K562 (cell line): Measurements from ENCODE around the gene HOXB3. TPM values are rescaled to one million over a fixed set of nuclear protein-coding genes. Genes with fewer than 3 reads are reported as not detected.

Experiments
- NFIX ChIP-seq: fragments of 250-450 bp; sonication (Bioruptor Pico); IDR thresholded peaks from 2 replicates; pipeline ENCODE4 v1.4.0; 2020; ENCODE audit warnings: low read depth, mild to moderate bottlenecking, moderate library complexity
- PHF21A ChIP-seq: fragments of 450-650 bp; IDR thresholded peaks from 2 replicates; pipeline ENCODE4 v1.6.1; 2017; ENCODE audit warnings: low read depth, borderline replicate concordance
- SREBF1 ChIP-seq: fragments of 150-350 bp; IDR thresholded peaks from 2 replicates; pipeline ENCODE4 v1.6.1; 2014; ENCODE audit warnings: antibody characterized with exemption, low read depth, low read length, borderline replicate concordance
- polyA plus RNA-seq, 8 experiments: library from polyadenylated mRNA; depleted of rRNA in 4 of 8; stranded (reverse) in 5 of 8; unstranded in 3 of 8; fragments of >200 nt; fragmentation: Nextera tagmentation in 2 of 8; fragmentation: Illumina TruSeq in 1 of 8; extraction: Ambion mirVana in 2 of 8; extraction: Trizol in 1 of 8; gene quantifications; 2 replicates each; pipeline versions ENCODE4 v1.2.1 to v1.2.3, GENCODE V29; 2011 to 2014; ENCODE audit warnings: inconsistent platforms in 1 of 8, missing spikeins in 1 of 8
- total RNA-seq, 7 experiments: library from RNA; depleted of rRNA in 6 of 7; stranded (reverse); fragments of >200 nt in 6 of 7; fragmentation: Illumina TruSeq in 2 of 7; extraction: Trizol in 2 of 7; gene quantifications; 2 replicates each; pipeline versions ENCODE4 v1.2.1 to v1.2.3, GENCODE V29; 2011 to 2021; ENCODE audit warnings: low replicate concordance in 1 of 7
- TF ChIP-seq, protein P1 (sequence below): sonication (generic); formaldehyde crosslinking; IDR thresholded peaks from 2 replicates; pipeline ENCODE4 v1.8.1; 2023; ENCODE audit warnings: missing genetic modification reagents, mild to moderate bottlenecking, borderline replicate concordance
- TF ChIP-seq, protein P2 (sequence below), 2 experiments: fragments of 450-650 bp; IDR thresholded peaks; 2 replicates each; pipeline ENCODE4 v1.6.1; 2018; ENCODE audit warnings: mild to moderate bottlenecking in 2 of 2, low read depth in 1 of 2; ENCODE audit not compliant: partially characterized antibody in 2 of 2
- TF ChIP-seq, protein P3 (sequence below): fragments of 250-450 bp; sonication (Bioruptor Pico); IDR thresholded peaks from 2 replicates; pipeline ENCODE4 v1.8.0; 2021; ENCODE audit warnings: borderline replicate concordance, mild to moderate bottlenecking, moderate library complexity; ENCODE audit not compliant: poor library complexity, severe bottlenecking

Gene HOXB3
- total and polyA plus RNA-seq, 9 of the 15 experiments (the other 6 are each of a cell fraction or from before 2014, with no cell fraction given): 2.4 to 41.3 (median 20.2) TPM

DNA sequence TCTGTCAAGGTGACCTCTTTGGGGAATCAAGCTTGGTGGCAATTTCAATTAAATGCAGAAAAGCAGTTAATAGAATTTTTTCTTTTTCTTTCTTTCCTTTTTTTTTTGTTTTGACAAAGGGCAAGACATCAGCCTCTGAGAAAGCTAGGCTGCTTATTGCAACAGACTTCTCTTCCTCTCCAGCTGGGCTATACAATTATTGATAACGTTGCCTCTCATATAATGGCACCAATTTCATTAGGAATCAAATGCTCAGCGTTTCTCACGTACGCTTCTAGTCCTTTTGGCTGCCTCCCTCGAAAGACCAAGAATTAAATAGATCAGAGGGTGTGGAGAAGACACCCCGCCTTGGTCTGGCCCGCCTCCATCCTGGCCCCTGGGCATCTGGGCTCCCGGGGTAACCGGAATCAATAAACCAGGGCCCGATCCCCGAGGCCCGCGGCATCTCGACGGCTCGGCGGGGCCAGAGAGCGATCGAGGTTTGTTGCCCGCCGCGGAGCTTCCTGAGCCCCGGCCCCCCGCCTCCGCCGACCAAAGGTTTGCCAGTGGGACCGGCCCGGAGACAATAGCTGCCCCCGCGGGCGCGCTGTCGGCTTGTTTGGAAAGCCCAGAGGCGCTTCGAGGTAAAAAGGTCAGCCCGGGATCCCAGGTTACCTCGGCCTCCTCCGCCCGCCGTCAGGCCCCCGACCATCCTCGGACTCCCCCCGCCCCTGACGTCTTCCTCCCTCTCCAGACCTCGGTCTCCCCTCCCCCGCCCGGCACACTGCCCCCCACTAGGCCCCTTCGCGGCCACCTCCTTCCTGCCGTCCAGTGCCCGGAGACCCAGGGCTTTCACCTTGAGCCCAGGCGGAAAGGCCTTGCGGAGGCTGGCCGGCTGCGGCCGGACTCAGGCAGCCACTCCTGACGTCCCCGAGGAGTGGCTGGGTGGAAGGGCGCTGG is 63.2 kb downstream of the HOXB3 start (continued):
- TF ChIP-seq, protein P1, sequence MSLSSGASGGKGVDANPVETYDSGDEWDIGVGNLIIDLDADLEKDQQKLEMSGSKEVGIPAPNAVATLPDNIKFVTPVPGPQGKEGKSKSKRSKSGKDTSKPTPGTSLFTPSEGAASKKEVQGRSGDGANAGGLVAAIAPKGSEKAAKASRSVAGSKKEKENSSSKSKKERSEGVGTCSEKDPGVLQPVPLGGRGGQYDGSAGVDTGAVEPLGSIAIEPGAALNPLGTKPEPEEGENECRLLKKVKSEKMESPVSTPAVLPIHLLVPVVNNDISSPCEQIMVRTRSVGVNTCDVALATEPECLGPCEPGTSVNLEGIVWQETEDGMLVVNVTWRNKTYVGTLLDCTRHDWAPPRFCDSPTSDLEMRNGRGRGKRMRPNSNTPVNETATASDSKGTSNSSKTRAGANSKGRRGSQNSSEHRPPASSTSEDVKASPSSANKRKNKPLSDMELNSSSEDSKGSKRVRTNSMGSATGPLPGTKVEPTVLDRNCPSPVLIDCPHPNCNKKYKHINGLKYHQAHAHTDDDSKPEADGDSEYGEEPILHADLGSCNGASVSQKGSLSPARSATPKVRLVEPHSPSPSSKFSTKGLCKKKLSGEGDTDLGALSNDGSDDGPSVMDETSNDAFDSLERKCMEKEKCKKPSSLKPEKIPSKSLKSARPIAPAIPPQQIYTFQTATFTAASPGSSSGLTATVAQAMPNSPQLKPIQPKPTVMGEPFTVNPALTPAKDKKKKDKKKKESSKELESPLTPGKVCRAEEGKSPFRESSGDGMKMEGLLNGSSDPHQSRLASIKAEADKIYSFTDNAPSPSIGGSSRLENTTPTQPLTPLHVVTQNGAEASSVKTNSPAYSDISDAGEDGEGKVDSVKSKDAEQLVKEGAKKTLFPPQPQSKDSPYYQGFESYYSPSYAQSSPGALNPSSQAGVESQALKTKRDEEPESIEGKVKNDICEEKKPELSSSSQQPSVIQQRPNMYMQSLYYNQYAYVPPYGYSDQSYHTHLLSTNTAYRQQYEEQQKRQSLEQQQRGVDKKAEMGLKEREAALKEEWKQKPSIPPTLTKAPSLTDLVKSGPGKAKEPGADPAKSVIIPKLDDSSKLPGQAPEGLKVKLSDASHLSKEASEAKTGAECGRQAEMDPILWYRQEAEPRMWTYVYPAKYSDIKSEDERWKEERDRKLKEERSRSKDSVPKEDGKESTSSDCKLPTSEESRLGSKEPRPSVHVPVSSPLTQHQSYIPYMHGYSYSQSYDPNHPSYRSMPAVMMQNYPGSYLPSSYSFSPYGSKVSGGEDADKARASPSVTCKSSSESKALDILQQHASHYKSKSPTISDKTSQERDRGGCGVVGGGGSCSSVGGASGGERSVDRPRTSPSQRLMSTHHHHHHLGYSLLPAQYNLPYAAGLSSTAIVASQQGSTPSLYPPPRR (CRISPR knock-in tag): no peak
- TF ChIP-seq, protein P2, sequence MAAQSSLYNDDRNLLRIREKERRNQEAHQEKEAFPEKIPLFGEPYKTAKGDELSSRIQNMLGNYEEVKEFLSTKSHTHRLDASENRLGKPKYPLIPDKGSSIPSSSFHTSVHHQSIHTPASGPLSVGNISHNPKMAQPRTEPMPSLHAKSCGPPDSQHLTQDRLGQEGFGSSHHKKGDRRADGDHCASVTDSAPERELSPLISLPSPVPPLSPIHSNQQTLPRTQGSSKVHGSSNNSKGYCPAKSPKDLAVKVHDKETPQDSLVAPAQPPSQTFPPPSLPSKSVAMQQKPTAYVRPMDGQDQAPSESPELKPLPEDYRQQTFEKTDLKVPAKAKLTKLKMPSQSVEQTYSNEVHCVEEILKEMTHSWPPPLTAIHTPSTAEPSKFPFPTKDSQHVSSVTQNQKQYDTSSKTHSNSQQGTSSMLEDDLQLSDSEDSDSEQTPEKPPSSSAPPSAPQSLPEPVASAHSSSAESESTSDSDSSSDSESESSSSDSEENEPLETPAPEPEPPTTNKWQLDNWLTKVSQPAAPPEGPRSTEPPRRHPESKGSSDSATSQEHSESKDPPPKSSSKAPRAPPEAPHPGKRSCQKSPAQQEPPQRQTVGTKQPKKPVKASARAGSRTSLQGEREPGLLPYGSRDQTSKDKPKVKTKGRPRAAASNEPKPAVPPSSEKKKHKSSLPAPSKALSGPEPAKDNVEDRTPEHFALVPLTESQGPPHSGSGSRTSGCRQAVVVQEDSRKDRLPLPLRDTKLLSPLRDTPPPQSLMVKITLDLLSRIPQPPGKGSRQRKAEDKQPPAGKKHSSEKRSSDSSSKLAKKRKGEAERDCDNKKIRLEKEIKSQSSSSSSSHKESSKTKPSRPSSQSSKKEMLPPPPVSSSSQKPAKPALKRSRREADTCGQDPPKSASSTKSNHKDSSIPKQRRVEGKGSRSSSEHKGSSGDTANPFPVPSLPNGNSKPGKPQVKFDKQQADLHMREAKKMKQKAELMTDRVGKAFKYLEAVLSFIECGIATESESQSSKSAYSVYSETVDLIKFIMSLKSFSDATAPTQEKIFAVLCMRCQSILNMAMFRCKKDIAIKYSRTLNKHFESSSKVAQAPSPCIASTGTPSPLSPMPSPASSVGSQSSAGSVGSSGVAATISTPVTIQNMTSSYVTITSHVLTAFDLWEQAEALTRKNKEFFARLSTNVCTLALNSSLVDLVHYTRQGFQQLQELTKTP (IDR thresholded peaks at IDR 0.05; ENCODE audit: low read depth in 1 of 2, partially characterized antibody in 2 of 2): no peak
- TF ChIP-seq NFIX (CRISPR knock-in tag): no peak
- no peak for TF ChIP-seq PHF21A
- TF ChIP-seq, protein P3, sequence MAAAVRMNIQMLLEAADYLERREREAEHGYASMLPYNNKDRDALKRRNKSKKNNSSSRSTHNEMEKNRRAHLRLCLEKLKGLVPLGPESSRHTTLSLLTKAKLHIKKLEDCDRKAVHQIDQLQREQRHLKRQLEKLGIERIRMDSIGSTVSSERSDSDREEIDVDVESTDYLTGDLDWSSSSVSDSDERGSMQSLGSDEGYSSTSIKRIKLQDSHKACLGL: no peak
- TF ChIP-seq SREBF1: no peak
